ENCODE results near the gene SLC43A1.

SLC43A1 gene

GRCh38 chr11:57479911-57480310 lies 35.6 kb downstream of the SLC43A1 start:
- no peak for DNase-seq (ENCODE audit: low read depth in 2 of 3, low spot score in 2 of 3)

DNA sequence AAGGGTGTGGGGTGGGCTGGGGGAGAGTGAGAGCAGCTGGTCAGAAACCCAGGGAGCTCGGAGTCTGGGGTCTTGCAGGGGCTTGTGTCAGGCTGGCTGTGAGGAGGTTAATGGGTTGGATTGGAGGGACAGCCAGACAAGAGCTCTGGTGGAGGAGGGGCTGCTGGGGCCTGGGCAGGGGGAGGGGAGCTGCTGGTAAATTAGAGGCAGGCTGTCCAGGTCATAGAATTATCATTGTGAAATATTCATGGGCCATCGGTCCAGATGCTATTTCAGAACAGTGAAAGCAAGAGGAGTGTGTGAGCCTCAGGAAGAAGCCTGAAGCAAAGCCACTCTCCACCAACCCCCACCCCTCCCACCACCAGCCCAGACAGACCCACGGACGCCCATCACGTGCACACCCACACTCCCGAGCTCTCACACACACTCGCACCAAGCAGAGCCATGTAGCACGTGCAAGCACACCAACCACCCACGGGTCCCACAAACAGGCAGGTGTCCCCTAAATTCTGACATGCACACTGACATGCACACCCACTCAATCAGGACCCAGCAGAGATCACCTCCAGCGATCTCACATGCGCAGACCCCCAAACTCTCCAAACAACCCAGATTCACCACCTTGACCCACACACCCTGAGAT lies 36.4 kb downstream of the SLC43A1 start:
- DNase-seq (ENCODE audit: low read depth in 2 of 3, low spot score in 2 of 3), result no peak

DNA sequence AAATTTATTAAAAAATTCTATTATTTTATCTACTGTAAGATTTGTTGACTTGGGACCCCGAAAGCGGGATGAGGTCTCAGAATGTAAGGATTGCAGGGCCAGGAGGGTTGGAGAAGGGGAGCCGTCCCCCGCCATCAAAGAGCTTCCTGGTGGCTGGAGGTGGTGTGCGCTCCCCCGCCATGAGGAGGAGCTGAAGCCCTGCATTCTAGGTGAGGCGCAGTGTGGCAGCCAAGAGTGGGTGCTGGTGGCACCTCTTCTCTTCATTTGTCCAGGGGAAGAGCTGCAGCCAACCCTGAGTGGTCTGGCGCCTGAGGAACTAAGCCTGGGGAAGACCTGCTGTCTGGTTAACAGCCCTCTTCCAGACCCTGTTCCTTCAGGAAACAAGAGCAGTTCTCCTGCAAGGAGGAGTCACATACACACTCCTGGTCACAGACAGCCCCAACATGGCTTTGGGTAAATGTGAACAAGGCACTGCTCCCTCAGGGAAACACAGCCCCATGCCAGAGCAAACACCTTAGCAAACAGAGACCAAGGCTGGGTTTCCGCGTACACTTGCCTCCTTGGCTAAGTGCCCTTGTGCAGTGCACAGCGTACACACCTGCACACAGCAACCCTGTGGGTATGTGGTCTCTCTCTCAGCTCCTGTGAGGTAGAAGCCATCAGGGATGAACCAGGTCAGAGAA lies 37.9 kb downstream of the SLC43A1 start:
- no peak for DNase-seq (ENCODE audit: low read depth in 2 of 3, low spot score in 2 of 3)

DNA sequence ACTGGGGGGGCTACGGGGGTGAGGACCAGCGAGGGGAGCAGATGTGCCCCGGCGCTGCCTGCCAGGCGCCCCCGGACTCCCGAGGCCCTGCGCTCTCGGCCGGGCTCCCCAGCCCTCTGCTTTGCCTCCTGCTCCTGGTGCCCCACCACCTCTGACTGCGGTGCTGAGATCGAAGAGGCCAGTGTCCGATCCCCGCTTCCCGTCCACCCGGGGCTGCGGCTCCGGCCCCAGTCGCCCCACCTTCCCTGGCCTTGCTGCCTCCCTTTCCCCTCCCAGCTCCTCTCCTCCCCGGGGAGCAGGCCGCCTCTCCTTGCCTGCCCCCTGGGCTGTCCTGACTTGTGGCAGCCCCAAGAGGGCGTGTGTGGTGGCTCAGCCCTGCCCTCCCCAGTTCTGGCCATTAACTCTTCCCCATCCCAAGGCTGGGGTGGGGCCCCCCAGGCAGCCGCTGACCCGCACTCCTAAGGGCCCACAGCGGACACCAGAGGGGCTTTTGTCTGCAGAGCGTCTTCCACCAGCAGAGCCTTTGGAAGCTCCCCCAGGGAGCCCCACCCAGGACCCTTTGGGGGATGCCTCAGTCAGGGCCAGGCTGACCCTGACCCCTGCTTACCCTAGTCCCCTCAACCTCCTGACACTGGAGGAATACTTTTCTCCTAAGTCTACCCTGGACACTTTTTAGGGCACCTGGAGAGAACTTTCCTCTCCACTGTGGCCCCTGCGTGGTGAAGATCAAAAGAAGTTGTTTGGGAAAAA lies 38.6 kb downstream of the SLC43A1 start:
- DNase-seq (ENCODE audit: low read depth in 2 of 3, low spot score in 2 of 3), result no peak

- DNase-seq (ENCODE audit: low read depth in 2 of 3, low spot score in 2 of 3), result no peak
Measured at GRCh38 chr11:57476047-57476756, 39.3 kb downstream of the SLC43A1 start.

DNA sequence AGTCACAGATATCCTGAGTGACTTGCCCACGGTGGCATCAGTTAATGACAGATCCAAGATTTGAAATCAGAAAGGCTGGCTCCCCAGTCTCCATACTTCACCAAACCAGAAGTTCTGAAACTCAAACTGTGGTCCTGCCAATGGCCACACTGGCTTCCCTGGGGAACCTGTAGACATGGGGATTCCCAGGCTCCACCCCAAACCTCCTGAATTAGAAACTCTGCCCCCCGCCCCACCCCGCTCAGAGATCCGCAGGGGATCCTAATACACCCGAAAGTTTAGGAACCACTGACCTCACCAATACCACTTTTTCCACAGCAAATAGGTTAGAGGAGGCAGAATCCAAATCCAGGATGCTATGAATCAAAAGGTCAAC lies 39.8 kb downstream of the SLC43A1 start:
- DNase-seq (ENCODE audit: low read depth in 2 of 3, low spot score in 2 of 3), result no peak

DNA sequence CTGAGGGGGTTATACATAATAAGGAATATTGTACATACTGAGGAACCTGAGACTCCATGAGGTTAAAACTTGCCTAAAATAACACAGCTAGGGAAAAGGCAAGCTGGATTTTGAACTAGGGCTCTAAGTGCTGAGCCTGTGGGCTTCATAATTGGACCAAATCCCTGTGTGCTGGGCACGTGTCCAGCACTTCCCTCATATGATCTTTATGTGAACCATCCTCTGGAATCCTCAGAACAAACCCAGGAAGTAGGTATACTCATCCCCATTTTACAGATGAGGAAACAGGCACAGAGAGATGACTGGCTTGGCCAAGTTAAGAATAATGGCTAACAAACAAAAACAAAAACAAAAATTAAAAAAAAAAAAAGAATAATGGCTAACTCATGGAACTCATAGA lies 40.3 kb downstream of the SLC43A1 start:
- DNase-seq (ENCODE audit: low read depth in 2 of 3, low spot score in 2 of 3), result no peak

GRCh38 chr11:57474803-57475115 lies 40.7 kb downstream of the SLC43A1 start:
- DNase-seq (ENCODE audit: low read depth in 2 of 3, low spot score in 2 of 3), result no peak

- DNase-seq (ENCODE audit: low read depth in 2 of 3, low spot score in 2 of 3), result no peak
Measured at GRCh38 chr11:57474017-57474802, 41.3 kb downstream of the SLC43A1 start.

GRCh38 chr11:57473285-57473841 lies 42.1 kb downstream of the SLC43A1 start:
- DNase-seq (ENCODE audit: low read depth in 2 of 3, low spot score in 2 of 3), result no peak

- DNase-seq (ENCODE audit: low read depth in 2 of 3, low spot score in 2 of 3), result no peak
Measured at GRCh38 chr11:57471496-57471895, 44.0 kb downstream of the SLC43A1 start.

GRCh38 chr11:57469268-57469667 lies 46.2 kb downstream of the SLC43A1 start:
- no peak for DNase-seq (ENCODE audit: low read depth in 2 of 3, low spot score in 2 of 3)

GRCh38 chr11:57468276-57468675 lies 47.2 kb downstream of the SLC43A1 start:
- DNase-seq (ENCODE audit: low read depth in 2 of 3, low spot score in 2 of 3), result no peak

DNA sequence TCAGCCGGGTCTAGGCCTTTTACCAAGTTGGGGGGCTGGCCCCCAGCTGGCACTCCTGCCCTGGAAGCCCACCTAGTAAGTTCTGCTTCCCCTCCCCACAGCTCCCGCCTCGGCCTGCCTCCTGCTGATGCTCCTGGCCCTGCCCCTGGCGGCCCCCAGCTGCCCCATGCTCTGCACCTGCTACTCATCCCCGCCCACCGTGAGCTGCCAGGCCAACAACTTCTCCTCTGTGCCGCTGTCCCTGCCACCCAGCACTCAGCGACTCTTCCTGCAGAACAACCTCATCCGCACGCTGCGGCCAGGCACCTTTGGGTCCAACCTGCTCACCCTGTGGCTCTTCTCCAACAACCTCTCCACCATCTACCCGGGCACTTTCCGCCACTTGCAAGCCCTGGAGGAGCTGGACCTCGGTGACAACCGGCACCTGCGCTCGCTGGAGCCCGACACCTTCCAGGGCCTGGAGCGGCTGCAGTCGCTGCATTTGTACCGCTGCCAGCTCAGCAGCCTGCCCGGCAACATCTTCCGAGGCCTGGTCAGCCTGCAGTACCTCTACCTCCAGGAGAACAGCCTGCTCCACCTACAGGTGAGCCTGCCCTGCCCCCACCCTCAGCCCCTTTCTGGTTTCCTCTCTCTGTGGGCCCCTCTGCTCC lies 47.9 kb downstream of the SLC43A1 start:
- DNase-seq (ENCODE audit: low read depth in 2 of 3, low spot score in 2 of 3), result no peak

DNA sequence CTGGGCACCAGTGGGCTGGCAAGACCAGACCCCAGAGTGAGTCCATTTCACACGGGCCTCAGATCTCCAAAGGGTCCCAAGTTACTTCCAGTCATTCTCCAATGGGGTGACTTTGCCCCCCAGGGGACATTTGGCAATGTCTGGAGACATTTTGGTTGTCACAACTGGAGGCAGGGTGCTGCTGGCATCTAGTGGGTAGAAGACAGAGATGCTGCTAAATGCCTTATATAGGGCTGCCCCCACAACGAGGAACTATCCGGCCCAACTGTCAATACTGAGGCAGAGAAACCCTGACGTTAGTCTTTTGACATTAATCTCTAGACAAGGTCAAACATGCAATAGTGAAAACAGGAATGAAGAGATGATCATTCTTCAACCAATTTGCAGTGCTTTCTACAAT lies 48.8 kb downstream of the SLC43A1 start:
- no peak for DNase-seq (ENCODE audit: low read depth in 2 of 3, low spot score in 2 of 3)

- no peak for DNase-seq (ENCODE audit: low read depth in 2 of 3, low spot score in 2 of 3)
Measured at GRCh38 chr11:57464539-57465181, 50.8 kb downstream of the SLC43A1 start.

DNA sequence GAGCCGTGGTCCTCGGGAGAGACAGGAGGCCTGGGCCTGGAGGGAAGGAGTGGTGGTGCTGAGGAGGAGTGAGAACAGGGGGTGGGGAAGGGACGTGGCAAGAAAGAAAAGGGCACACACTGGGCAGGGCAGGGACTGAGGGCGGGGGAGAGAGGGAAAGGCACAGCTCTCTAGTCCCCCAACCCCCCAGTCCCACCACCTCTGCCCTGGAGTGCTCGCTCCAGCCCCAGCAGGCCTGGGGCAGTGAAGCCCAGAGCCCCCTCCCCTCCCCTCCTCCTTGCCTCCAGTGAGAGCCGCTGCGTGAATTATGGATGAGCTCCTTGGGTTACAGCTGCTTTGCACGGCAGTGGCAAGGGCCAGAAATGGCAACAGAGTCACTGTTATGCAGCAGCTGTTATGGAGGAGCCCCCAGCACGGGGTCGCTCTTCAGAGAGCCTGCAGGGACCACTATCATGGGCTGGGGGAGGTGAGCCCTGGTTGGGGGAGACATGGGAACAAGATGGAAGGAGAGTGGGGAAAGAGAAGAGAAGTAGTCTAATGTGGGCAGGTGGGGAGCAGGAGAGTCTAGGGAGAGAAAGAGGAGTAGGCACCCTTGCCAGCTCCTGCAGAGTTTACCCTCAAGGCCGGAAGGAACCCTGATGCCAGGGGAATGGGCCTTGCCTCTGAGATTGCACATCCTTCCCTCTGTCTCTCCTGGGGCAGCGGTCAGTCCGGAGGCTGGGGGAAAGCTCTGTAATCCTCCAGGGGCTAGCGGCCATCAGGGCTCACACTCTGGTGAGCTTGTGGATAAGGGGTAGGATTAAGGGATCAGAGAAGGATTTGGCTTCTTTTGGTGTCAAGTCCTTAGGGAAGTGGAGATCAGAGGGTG lies 51.6 kb downstream of the SLC43A1 start:
- DNase-seq (ENCODE audit: low read depth in 2 of 3, low spot score in 2 of 3), result no peak

- no peak for DNase-seq (ENCODE audit: low read depth in 2 of 3, low spot score in 2 of 3)
Measured at GRCh38 chr11:57462597-57462996, 52.9 kb downstream of the SLC43A1 start.

All from activated CD8-positive, alpha-beta memory T cell treated with anti-CD3 and anti-CD28 coated beads for 48 hours (primary cell).